Endothelial cell of umbilical vein (primary cell): Measurements from ENCODE around the gene FCMR.

Experiments used
- CTCF ChIP-seq, 2 donors: IDR thresholded peaks; 1 replicate in 1 of 2; 2 replicates in 1 of 2; pipeline ENCODE4 v1.5.1; 2011; ENCODE audit warnings: low read length in 2 of 2, mild to moderate bottlenecking in 2 of 2, moderate library complexity in 2 of 2, control low read depth in 1 of 2, inconsistent platforms in 1 of 2, low read depth in 1 of 2; ENCODE audit not compliant: insufficient read depth in 1 of 2; ENCODE audit errors: extremely low read depth in 1 of 2
- EZH2 ChIP-seq: IDR thresholded peaks from 2 replicates; pipeline ENCODE4 v1.6.1; 2012; ENCODE audit warnings: borderline replicate concordance, low read depth, mild to moderate bottlenecking, moderate library complexity, low read length, inconsistent platforms; ENCODE audit not compliant: severe bottlenecking
- POLR2A ChIP-seq: IDR thresholded peaks from 2 replicates; pipeline ENCODE4 v1.6.1; 2012; ENCODE audit warnings: low read depth, mild to moderate bottlenecking, control low read depth, low read length
- POLR2AphosphoS5 ChIP-seq: IDR thresholded peaks from 2 replicates; pipeline ENCODE4 v1.6.1; 2012; ENCODE audit warnings: low read depth, mild to moderate bottlenecking, control low read depth, low read length, moderate library complexity; ENCODE audit not compliant: insufficient read depth

GRCh38 chr1:206913766-206914537 lies 7.8 kb downstream of the FCMR start:
- no peak for TF ChIP-seq CTCF (IDR thresholded peaks at IDR 0.05; ENCODE audit: extremely low read depth in 1 of 2, insufficient read depth in 1 of 2, low read depth in 1 of 2, low read length in 2 of 2)
- no peak for TF ChIP-seq POLR2A
- no peak for TF ChIP-seq EZH2
- no peak for TF ChIP-seq POLR2AphosphoS5
